ENCODE measurements around the gene MOB3B. TPM values are rescaled to one million over a fixed set of nuclear protein-coding genes. Genes with fewer than 3 reads are reported as not detected.

The MOB3B gene
- polyA plus RNA-seq, 2 of the 4 experiments (the other 2 are of a cell fraction) = 6.0 to 6.4 TPM

- CTCF ChIA-PET = interaction anchor here (8.5 to 19.4 kb wide), 2 partner anchors 10 to 208 kb away, joined by 66 to 266 read pairs; partner anchors contain the start of gene MOB3B
- Histone ChIP-seq H3K4me3 (no peak overlapping the region), H3K9me3 (no peaks in the 10 kb centered on the region), H3K4me1 (peaks cover 49% of the 10 kb centered on the region), H3K4me2 (no peak overlapping the region), H3K27ac (no peak overlapping the region)
- WGBS (ENCODE audit: missing lambda C conversion rate) = 92% methylated on average over 4 of the region's 4 CpGs
- FAIRE-seq (no peak), ATAC-seq (no peak), DNase-seq (ENCODE audit: low read depth in 1 of 2, low spot score in 1 of 2) (no peak)
- no peak for TF ChIP-seq MYC (IDR thresholded peaks at IDR 0.05; ENCODE audit: borderline replicate concordance, low read length)
- TF ChIP-seq BCL3 (IDR thresholded peaks at IDR 0.05) = no peak
- TF ChIP-seq RARB (CRISPR knock-in tag; IDR thresholded peaks at IDR 0.05) = no peak
- TF ChIP-seq POLR2A (IDR thresholded peaks at IDR 0.05; ENCODE audit: low read length) = no peak
- no peak for TF ChIP-seq EHMT2 (IDR thresholded peaks at IDR 0.05; ENCODE audit: low read depth)
- TF ChIP-seq MAZ (IDR thresholded peaks at IDR 0.05; ENCODE audit: borderline replicate concordance, low read depth, low read length) = no peak
- no peak for TF ChIP-seq HEYL (CRISPR knock-in tag; IDR thresholded peaks at IDR 0.05)
- TF ChIP-seq POLR2AphosphoS2 (conservative IDR thresholded peaks at IDR 0.05; ENCODE audit: low read length) = no peak
- no peak for TF ChIP-seq JUN (IDR thresholded peaks at IDR 0.05)
- TF ChIP-seq NR3C1 (IDR thresholded peaks at IDR 0.05) = no peak
- no peak for TF ChIP-seq CEBPB (IDR thresholded peaks at IDR 0.05)
- TF ChIP-seq HOXB5 (CRISPR knock-in tag; IDR thresholded peaks at IDR 0.05) = no peak
- no peak for TF ChIP-seq ESRRA (IDR thresholded peaks at IDR 0.05; ENCODE audit: borderline replicate concordance, low read length)
- no peak for TF ChIP-seq ZC3H11A (IDR thresholded peaks at IDR 0.05)
- no peak for TF ChIP-seq HOXB13 (CRISPR knock-in tag; IDR thresholded peaks at IDR 0.05; ENCODE audit: low read depth)
- TF ChIP-seq NPAS2 (CRISPR knock-in tag; IDR thresholded peaks at IDR 0.05; ENCODE audit: borderline replicate concordance) = no peak
- TF ChIP-seq JUNB (IDR thresholded peaks at IDR 0.05) = no peak
- TF ChIP-seq CBX8 (IDR thresholded peaks at IDR 0.05) = no peak
- POLR2A ChIA-PET = no interaction called here
Observed at GRCh38 chr9:27541740-27542139, 12.1 kb upstream of the MOB3B start.

- H3K9me3 ChIP-seq = no peaks in the 10 kb centered on the region
- no peak for TF ChIP-seq SMC3 (IDR thresholded peaks at IDR 0.05)
- TF ChIP-seq NR3C1 (IDR thresholded peaks at IDR 0.05) = no peak
- no peak for TF ChIP-seq HES2 (IDR thresholded peaks at IDR 0.05)
- no peak for TF ChIP-seq E2F6 (IDR thresholded peaks at IDR 0.05; ENCODE audit: borderline replicate concordance, low read depth)
- no peak for TF ChIP-seq SREBF2 (IDR thresholded peaks at IDR 0.05)
- no peak for TF ChIP-seq MAX (IDR thresholded peaks at IDR 0.05)
- no peak for TF ChIP-seq HOXB13 (CRISPR knock-in tag; IDR thresholded peaks at IDR 0.05; ENCODE audit: low read depth)
- TF ChIP-seq HEYL (CRISPR knock-in tag; IDR thresholded peaks at IDR 0.05) = no peak
- TF ChIP-seq KDM5A (IDR thresholded peaks at IDR 0.05) = no peak
- TF ChIP-seq RCOR1 (IDR thresholded peaks at IDR 0.05; ENCODE audit: low read depth, low read length) = no peak
- TF ChIP-seq ZNF302 (CRISPR knock-in tag; IDR thresholded peaks at IDR 0.05) = no peak
- TF ChIP-seq FOSB (CRISPR knock-in tag; IDR thresholded peaks at IDR 0.05) = no peak
- no peak for TF ChIP-seq PHF8 (IDR thresholded peaks at IDR 0.05; ENCODE audit: borderline replicate concordance, low read depth)
- no peak for TF ChIP-seq ELK1 (IDR thresholded peaks at IDR 0.05; ENCODE audit: low read depth, low read length)
- TF ChIP-seq CEBPB (IDR thresholded peaks at IDR 0.05) = no peak
- TF ChIP-seq HMGXB4 (CRISPR knock-in tag; IDR thresholded peaks at IDR 0.05; ENCODE audit: borderline replicate concordance) = no peak
- no peak for TF ChIP-seq POLR2AphosphoS2 (conservative IDR thresholded peaks at IDR 0.05; ENCODE audit: low read length)
- TF ChIP-seq ZFP36 (IDR thresholded peaks at IDR 0.05; ENCODE audit: borderline replicate concordance, partially characterized antibody) = no peak
- TF ChIP-seq JUNB (IDR thresholded peaks at IDR 0.05) = no peak
- ATAC-seq (peak in 1 of 2 experiments; percentile 42; a peak in 2 of 6 replicates), DNase-seq (ENCODE audit: low read depth in 1 of 2, low spot score in 1 of 2) (no peak), FAIRE-seq (no peak)
- peak overlapping the region; percentile 74 for H3K4me2 ChIP-seq
- peak overlapping the region; percentile 59 to 74; a peak in 5 of 6 replicates for H3K27ac ChIP-seq
- 17% methylated on average over 1 of the region's 1 CpG for WGBS (ENCODE audit: missing lambda C conversion rate)
- ChIA-PET CTCF (interaction anchor here (0.8 to 19.4 kb wide), 5 partner anchors 7 to 230 kb away, joined by 3 to 266 read pairs (median 26); partner anchors contain the start of gene MOB3B), POLR2A (interaction anchor here (0.8 kb wide), 1 partner anchor 11 kb away, joined by 3 read pairs; the partner anchor contains the start of gene MOB3B)
- peaks cover 49% of the 10 kb centered on the region for H3K4me1 ChIP-seq
- H3K4me3 ChIP-seq = no peak overlapping the region
Observed at GRCh38 chr9:27540502-27540901, 10.9 kb upstream of the MOB3B start.
